IMR-90 (cell line): Measurements from ENCODE around the gene PEX14. TPM values are rescaled to one million over a fixed set of nuclear protein-coding genes. Genes with fewer than 3 reads are reported as not detected.
A peak's percentile ranks its signal among the peaks of the same experiment; 100 is the strongest.

Experiments
- ATAC-seq: fragments of 200-7000 bp; cut with Tn5 transposase; 2 replicates; pipeline ENCODE4 v1.9.1; 2020; ENCODE audit warnings: low read depth, mild to moderate bottlenecking, moderate library complexity
- BruUV-seq: library from RNA; stranded (reverse); fragments of 400-500 nt; replicated peaks from 2 replicates; lab custom pipeline; 2021; lab: Mats Ljungman, UMichigan
- CTCF ChIA-PET: fragments of 300-600 bp; formaldehyde crosslinking; extraction: SDS; loops from one replicate; lab custom pipeline; 2021; ENCODE audit warnings: antibody characterized with exemption; lab: Yijun Ruan, JAX
- POLR2A ChIA-PET: fragments of 300-600 bp; sonication (Branson Sonifier 250); formaldehyde crosslinking; loops from one replicate; lab custom pipeline; 2022; ENCODE audit warnings: antibody characterized with exemption; ENCODE audit not compliant: unreplicated experiment; lab: Charles Lee
- DNase-seq: peaks from one replicate; pipeline ENCODE4 v3.0.0; 2013
- H2AFZ ChIP-seq: replicated peaks from 2 replicates; pipeline ENCODE3; 2013; ENCODE audit warnings: low read length, mild to moderate bottlenecking; ENCODE audit not compliant: poor library complexity
- H2AK5ac ChIP-seq: 2 replicates; pipeline ENCODE4 v1.6.1; 2013; ENCODE audit warnings: low read depth, low read length, inconsistent platforms
- H2AK9ac ChIP-seq: replicated peaks from 2 replicates; pipeline ENCODE3; 2013; ENCODE audit warnings: mild to moderate bottlenecking, low read depth, low read length, moderate library complexity; ENCODE audit not compliant: poor library complexity
- H2BK120ac ChIP-seq: 2 replicates; pipeline ENCODE4 v1.6.1; 2013; ENCODE audit warnings: low read depth, low read length, inconsistent platforms
- H2BK15ac ChIP-seq: 3 replicates; pipeline ENCODE4 v1.6.1; 2013; ENCODE audit warnings: low read depth, low read length, inconsistent platforms
- H2BK20ac ChIP-seq: 2 replicates; pipeline ENCODE4 v1.6.1; 2013; ENCODE audit warnings: low read depth, mild to moderate bottlenecking, inconsistent platforms, low read length, moderate library complexity
- H2BK5ac ChIP-seq: 2 replicates; pipeline ENCODE4 v1.6.1; 2013; ENCODE audit warnings: mild to moderate bottlenecking, low read depth, low read length, inconsistent platforms; ENCODE audit not compliant: poor library complexity, severe bottlenecking
- H3K14ac ChIP-seq: replicated peaks from 2 replicates; pipeline ENCODE4 v1.6.1; 2013; ENCODE audit warnings: low read depth, low read length, inconsistent platforms
- H3K18ac ChIP-seq: 2 replicates; pipeline ENCODE4 v1.6.1; 2013; ENCODE audit warnings: low read depth, low read length, control low read depth
- H3K23ac ChIP-seq: 2 replicates; pipeline ENCODE4 v1.6.1; 2013; ENCODE audit warnings: low read depth, low read length, inconsistent platforms
- H3K27ac ChIP-seq: 2 replicates; pipeline ENCODE4 v1.5.1; 2013; ENCODE audit warnings: mild to moderate bottlenecking, control low read depth, low read length; ENCODE audit not compliant: insufficient read depth
- H3K27me3 ChIP-seq: 2 replicates; pipeline ENCODE4 v1.6.1; 2013; ENCODE audit warnings: low read length; ENCODE audit not compliant: control insufficient read depth, insufficient read depth
- H3K36me3 ChIP-seq: 2 replicates; pipeline ENCODE4 v1.6.1; 2013; ENCODE audit warnings: low read length, mixed read lengths; ENCODE audit not compliant: control insufficient read depth, insufficient read depth
- H3K4ac ChIP-seq: 2 replicates; pipeline ENCODE4 v1.6.1; 2013; ENCODE audit warnings: low read depth, low read length, inconsistent platforms
- H3K4me1 ChIP-seq: 2 replicates; pipeline ENCODE4 v1.6.1; 2013; ENCODE audit warnings: low read length, mixed read lengths; ENCODE audit not compliant: control insufficient read depth, insufficient read depth
- H3K4me2 ChIP-seq: 2 replicates; pipeline ENCODE4 v1.6.1; 2013; ENCODE audit warnings: low read depth, mild to moderate bottlenecking, control low read depth, low read length, moderate library complexity
- H3K4me3 ChIP-seq: 2 replicates; pipeline ENCODE4 v1.5.1; 2013; ENCODE audit warnings: low read depth, mild to moderate bottlenecking, control low read depth, low read length, moderate library complexity; ENCODE audit not compliant: insufficient read depth
- H3K56ac ChIP-seq: 2 replicates; pipeline ENCODE4 v1.6.1; 2013; ENCODE audit warnings: low read length, inconsistent platforms; ENCODE audit not compliant: insufficient read depth; ENCODE audit errors: extremely low read depth
- H3K79me1 ChIP-seq, 2 experiments: 2 replicates each; pipeline ENCODE4 v1.6.1; 2013; ENCODE audit warnings: low read length in 2 of 2, inconsistent platforms in 1 of 2, low read depth in 1 of 2
- H3K9ac ChIP-seq: 2 replicates; pipeline ENCODE4 v1.6.1; 2013; ENCODE audit warnings: low read depth, low read length, control low read depth
- H3K9me1 ChIP-seq: 2 replicates; pipeline ENCODE4 v1.6.1; 2013; ENCODE audit warnings: low read length, inconsistent platforms; ENCODE audit not compliant: insufficient read depth
- H3K9me3 ChIP-seq: 2 replicates; pipeline ENCODE4 v1.6.1; 2013; ENCODE audit warnings: low read length; ENCODE audit not compliant: control insufficient read depth, insufficient read depth
- H4K20me1 ChIP-seq: 2 replicates; pipeline ENCODE4 v1.6.1; 2013; ENCODE audit warnings: low read length, inconsistent platforms; ENCODE audit not compliant: insufficient read depth
- H4K5ac ChIP-seq: 2 replicates; pipeline ENCODE4 v1.6.1; 2013; ENCODE audit warnings: mild to moderate bottlenecking, low read depth, low read length, control low read depth
- H4K8ac ChIP-seq, 2 experiments: 2 replicates each; pipeline ENCODE4 v1.6.1; 2013; ENCODE audit warnings: low read depth in 2 of 2, low read length in 2 of 2, control low read depth in 1 of 2, inconsistent platforms in 1 of 2
- H4K91ac ChIP-seq: 2 replicates; pipeline ENCODE4 v1.6.1; 2013; ENCODE audit warnings: low read depth, low read length, inconsistent platforms; ENCODE audit not compliant: insufficient read depth
- BHLHE40 ChIP-seq: fragments of 150-350 bp; IDR thresholded peaks from 2 replicates; pipeline ENCODE4 v1.6.1; 2016; ENCODE audit warnings: mild to moderate bottlenecking, low read depth, low read length
- CEBPB ChIP-seq: IDR thresholded peaks from 2 replicates; pipeline ENCODE4 v1.6.1; 2012; ENCODE audit warnings: low read depth, low read length, improper control_type of control experiment
- CHD1 ChIP-seq: IDR thresholded peaks from 2 replicates; pipeline ENCODE4 v1.6.1; 2012; ENCODE audit warnings: low read depth, low read length, improper control_type of control experiment
- FOS ChIP-seq: fragments of 150-350 bp; IDR thresholded peaks from 2 replicates; pipeline ENCODE4 v1.6.1; 2016; ENCODE audit warnings: low read depth, low read length
- MAZ ChIP-seq: IDR thresholded peaks from 2 replicates; pipeline ENCODE4 v1.6.1; 2012; ENCODE audit warnings: low read depth, mild to moderate bottlenecking, low read length, improper control_type of control experiment, moderate library complexity, borderline replicate concordance
- MXI1 ChIP-seq: IDR thresholded peaks from 2 replicates; pipeline ENCODE4 v1.6.1; 2012; ENCODE audit warnings: low read depth, mild to moderate bottlenecking, low read length, moderate library complexity, borderline replicate concordance
- NFE2L2 ChIP-seq: fragments of 150-350 bp; IDR thresholded peaks from 2 replicates; pipeline ENCODE4 v1.6.1; 2016; ENCODE audit warnings: low read depth, mild to moderate bottlenecking, low read length
- POLR2A ChIP-seq: IDR thresholded peaks from 2 replicates; pipeline ENCODE4 v1.6.1; 2012; ENCODE audit warnings: mild to moderate bottlenecking, low read depth, low read length
- RCOR1 ChIP-seq: IDR thresholded peaks from 2 replicates; pipeline ENCODE4 v1.6.1; 2012; ENCODE audit warnings: mild to moderate bottlenecking, low read length, improper control_type of control experiment; ENCODE audit not compliant: insufficient replicate concordance
- RFX5 ChIP-seq: IDR thresholded peaks from 2 replicates; pipeline ENCODE4 v1.8.0; 2012; ENCODE audit warnings: low read depth, mild to moderate bottlenecking, low read length, moderate library complexity
- SMC3 ChIP-seq: fragments of 150-350 bp; IDR thresholded peaks from 2 replicates; pipeline ENCODE4 v1.6.1; 2016; ENCODE audit warnings: low read depth, mild to moderate bottlenecking, antibody characterized with exemption, low read length, moderate library complexity
- WGBS, 2 experiments: methylation state at CpG; one replicate each; pipeline versions ENCODE4 v1.1.5 to v1.1.7; 2013; ENCODE audit warnings: missing lambda C conversion rate in 2 of 2; ENCODE audit not compliant: insufficient read length in 1 of 2; ENCODE audit errors: extremely low coverage in 2 of 2; 5-methylcytosine and 5-hydroxymethylcytosine counted together
- dilution Hi-C: fragments of 300-500 bp; cut with HindIII; formaldehyde crosslinking; loops from one replicate; pipeline ENCODE4 v1.14.3; 2018; ENCODE audit warnings: low sequenced_read_pairs; ENCODE audit not compliant: unreplicated experiment
- in situ Hi-C: fragments of 300-500 bp; cut with MboI; formaldehyde crosslinking; loops from 3 replicates; pipeline ENCODE4 v1.14.3; 2019; ENCODE audit warnings: low sequenced_read_pairs, inconsistent platforms, mixed read lengths
- intact Hi-C: fragments of 100-400 bp; cut with micrococcal nuclease; formaldehyde crosslinking; loops from 2 replicates; pipeline ENCODE4 v1.10.0; 2022
- polyA plus RNA-seq, 3 experiments: library from polyadenylated mRNA; depleted of rRNA; stranded (reverse); fragments of >200 nt; gene quantifications; 2 replicates each; pipeline ENCODE4 v1.2.3, GENCODE V29; 2012; ENCODE audit warnings: low replicate concordance in 1 of 3
- total RNA-seq: library from RNA; depleted of rRNA; stranded (reverse); fragments of >200 nt; gene quantifications from 2 replicates; pipeline ENCODE4 v1.2.3, GENCODE V29; 2012
- TF ChIP-seq, protein P1 (sequence below): fragments of 150-350 bp; IDR thresholded peaks from 2 replicates; pipeline ENCODE4 v1.6.1; 2017; ENCODE audit warnings: mild to moderate bottlenecking, antibody characterized with exemption, low read length, low read depth

The PEX14 gene
- total and polyA plus RNA-seq, 2 of the 4 experiments (the other 2 are of a cell fraction) = 9.5 to 22.5 TPM

DNA sequence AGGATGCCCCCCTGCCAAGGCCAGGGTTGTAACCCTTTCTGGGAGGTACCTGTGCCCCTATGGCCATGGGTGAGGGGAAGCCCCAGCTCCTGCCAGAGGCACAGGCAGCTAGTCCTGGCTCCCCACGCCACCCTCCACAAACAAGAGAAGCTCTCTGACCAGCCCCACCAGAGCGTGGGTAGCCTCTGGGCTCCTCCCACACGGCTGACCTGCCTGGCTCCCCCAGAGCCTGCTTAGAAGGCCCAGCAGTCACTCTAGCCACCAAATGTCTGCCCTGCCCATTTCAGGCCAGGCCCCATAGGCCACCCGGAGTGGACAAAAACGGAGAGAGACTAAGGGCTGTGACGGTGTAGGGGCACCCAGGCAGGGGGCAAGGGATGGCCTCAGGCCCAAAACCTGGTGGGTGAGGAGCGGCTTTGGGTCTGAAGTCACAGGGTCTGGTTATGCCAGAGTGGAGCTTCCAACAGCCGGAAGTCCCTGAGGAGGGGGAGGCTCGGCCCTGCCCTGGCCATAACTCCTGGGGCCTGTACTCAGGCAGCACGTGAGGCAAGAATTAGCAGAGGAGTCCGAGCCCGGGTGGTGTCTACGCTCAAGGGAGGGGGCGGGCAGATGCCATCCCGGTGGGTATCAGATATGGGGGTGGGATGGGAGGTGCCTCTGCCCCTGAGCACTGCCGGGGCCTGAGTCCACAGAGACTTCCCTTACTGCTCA, 166.2 kb downstream of the PEX14 start:
- Histone ChIP-seq H3K36me3 (no peaks in the 10 kb centered on the region), H3K56ac (no peak overlapping the region), H3K27me3 (peaks cover 8% of the 10 kb centered on the region; the same call in 1 of the 2 replicates), H2AK5ac (no peak overlapping the region), H2BK5ac (no peak overlapping the region), H3K4me3 (no peak overlapping the region), H2AK9ac (peak overlapping the region; percentile 78), H2AFZ (no peak overlapping the region), H3K27ac (no peak overlapping the region), H3K9ac (no peak overlapping the region), H3K9me3 (peaks cover 3% of the 10 kb centered on the region; the same call in 1 of the 2 replicates), H4K8ac (no peak overlapping the region), H2BK20ac (no peak overlapping the region), H4K5ac (no peak overlapping the region), H4K91ac (no peak overlapping the region), H2BK120ac (no peak overlapping the region), H3K79me1 (no peaks in the 10 kb centered on the region), H3K4ac (no peak overlapping the region), H3K4me2 (no peak overlapping the region), H3K14ac (no peak overlapping the region), H4K20me1 (no peaks in the 10 kb centered on the region), H3K18ac (no peak overlapping the region), H2BK15ac (no peak overlapping the region), H3K23ac (no peak overlapping the region), H3K9me1 (0 out of 2 replicates have a peak, but pooled peaks cover under 1% of the 10 kb centered on the region), H3K4me1 (no peaks in the 10 kb centered on the region)
- 92% methylated on average over 8 of the region's 16 CpGs; no CpG with 5 or more reads in 1 of the 2 experiments for WGBS, 2 experiments
- ChIA-PET CTCF (no interaction called here), POLR2A (no interaction called here)
- intact Hi-C loops (no loop called here), dilution Hi-C loops (no loop called here), in situ Hi-C loops (no loop called here)
- no TSS peak for BruUV-seq
- no peak for ATAC-seq
- TF ChIP-seq RCOR1 (no peak), SMC3 (no peak), CHD1 (no peak), BHLHE40 (no peak), NFE2L2 (no peak), POLR2A (no peak), FOS (no peak), MAZ (no peak), RFX5 (no peak), CEBPB (no peak), MXI1 (no peak)
- TF ChIP-seq, protein P1, sequence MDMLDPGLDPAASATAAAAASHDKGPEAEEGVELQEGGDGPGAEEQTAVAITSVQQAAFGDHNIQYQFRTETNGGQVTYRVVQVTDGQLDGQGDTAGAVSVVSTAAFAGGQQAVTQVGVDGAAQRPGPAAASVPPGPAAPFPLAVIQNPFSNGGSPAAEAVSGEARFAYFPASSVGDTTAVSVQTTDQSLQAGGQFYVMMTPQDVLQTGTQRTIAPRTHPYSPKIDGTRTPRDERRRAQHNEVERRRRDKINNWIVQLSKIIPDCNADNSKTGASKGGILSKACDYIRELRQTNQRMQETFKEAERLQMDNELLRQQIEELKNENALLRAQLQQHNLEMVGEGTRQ = no peak
- DNase-seq = no peak
